Natural killer cell (primary cell): ENCODE measurements around the gene VEGFC. TPM values are rescaled to one million over a fixed set of nuclear protein-coding genes. Genes with fewer than 3 reads are reported as not detected.

Experiments used
- ATAC-seq, 3 donors: fragments of 150-1000 bp in 2 of 3; fragments of 200-7000 bp in 1 of 3; cut with Tn5 transposase; 1 replicate in 1 of 3; 2 replicates in 2 of 3; pipeline ENCODE4 v1.10.0; 2021; ENCODE audit warnings: mild to moderate bottlenecking in 2 of 3, moderate library complexity in 2 of 3
- DNase-seq, 2 donors: peaks; one replicate each; pipeline versions ENCODE4 v3.0.0 to v3.0.0-alpha.2; 2013 to 2021; ENCODE audit warnings: mixed read lengths in 1 of 2
- H3K27ac ChIP-seq: one replicate; pipeline ENCODE4 v1.5.1; 2013; ENCODE audit warnings: mild to moderate bottlenecking, low read length
- H3K27me3 ChIP-seq: one replicate; pipeline ENCODE4 v1.6.1; 2013; ENCODE audit warnings: low read length; ENCODE audit not compliant: control insufficient read depth, insufficient read depth
- H3K36me3 ChIP-seq: one replicate; pipeline ENCODE4 v1.6.1; 2013; ENCODE audit warnings: low read length; ENCODE audit not compliant: control insufficient read depth, insufficient read depth
- H3K4me1 ChIP-seq: one replicate; pipeline ENCODE4 v1.6.1; 2013; ENCODE audit warnings: low read length; ENCODE audit not compliant: control insufficient read depth, insufficient read depth
- H3K4me3 ChIP-seq: one replicate; pipeline ENCODE4 v1.5.1; 2013; ENCODE audit warnings: low read length
- H3K9me3 ChIP-seq: one replicate; pipeline ENCODE4 v1.6.1; 2013; ENCODE audit warnings: low read length; ENCODE audit not compliant: control insufficient read depth, insufficient read depth
- H3K27ac Mint-ChIP-seq, 2 donors: one replicate each; pipeline ENCODE4 v1.8.0; 2022; ENCODE audit warnings: mild to moderate bottlenecking in 2 of 2, mixed read lengths in 2 of 2, moderate library complexity in 1 of 2
- H3K27me3 Mint-ChIP-seq, 2 donors: one replicate each; pipeline ENCODE4 v1.8.0; 2022; ENCODE audit warnings: low read depth in 2 of 2, mixed read lengths in 2 of 2
- H3K36me3 Mint-ChIP-seq: one replicate; pipeline ENCODE4 v1.8.0; 2022; ENCODE audit warnings: mixed read lengths
- H3K4me1 Mint-ChIP-seq, 2 donors: one replicate each; pipeline ENCODE4 v1.8.0; 2022; ENCODE audit warnings: mixed read lengths in 2 of 2
- H3K4me3 Mint-ChIP-seq: one replicate; pipeline ENCODE4 v1.8.0; 2022; ENCODE audit warnings: mild to moderate bottlenecking, moderate library complexity, mixed read lengths
- H3K9me3 Mint-ChIP-seq, 2 donors: one replicate each; pipeline ENCODE4 v1.8.0; 2022; ENCODE audit warnings: mixed read lengths in 2 of 2
- WGBS: methylation state at CpG from one replicate; pipeline ENCODE4 v1.1.7; 2013; ENCODE audit warnings: missing lambda C conversion rate; ENCODE audit not compliant: insufficient coverage; 5-methylcytosine and 5-hydroxymethylcytosine counted together
- intact Hi-C: fragments of 100-400 bp; cut with micrococcal nuclease; formaldehyde crosslinking; loops from one replicate; pipeline ENCODE4 v1.14.2; 2022
- total RNA-seq, 4 donors: library from RNA; stranded (reverse); fragments of 120-200 nt in 1 of 4; gene quantifications; one replicate each; pipeline versions ENCODE4 v1.2.3 to v1.2.4, GENCODE V29; 2013 to 2022
- TF ChIP-seq, protein P1 (sequence below): fragments of 200-600 bp; IDR thresholded peaks from one replicate; pipeline ENCODE4 v1.8.0; 2022; ENCODE audit warnings: antibody characterized with exemption

VEGFC gene
- total RNA-seq, 3 donors from 2014 or later (not counting 1 experiment from before 2014, with no cell fraction given) = not detected

DNA sequence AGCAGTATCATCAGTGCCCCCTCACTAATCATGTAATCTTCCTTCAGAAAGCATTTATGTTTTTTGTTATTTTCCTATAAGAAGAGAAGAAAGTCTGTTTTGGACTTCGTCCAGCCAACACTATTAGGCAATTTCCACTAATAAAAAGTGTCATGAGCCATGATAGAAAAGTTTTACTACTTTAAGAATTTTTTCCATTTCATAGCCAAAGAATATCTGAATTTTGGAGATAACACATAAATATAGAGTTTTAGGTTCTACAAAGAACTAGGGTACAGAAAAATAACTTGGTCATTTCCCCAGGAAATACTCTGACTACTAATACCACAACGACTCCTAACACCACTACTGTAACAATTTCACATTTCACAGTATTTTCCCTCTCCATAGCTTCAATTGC is 41.8 kb upstream of the VEGFC start:
- Mint-ChIP-seq H3K27me3 (no peaks in the 10 kb centered on the region), H3K4me3 (no peak overlapping the region), H3K9me3 (peaks cover 6 to 12% of the 10 kb centered on the region in 2 donors), H3K27ac (no peak overlapping the region), H3K4me1 (no peaks in the 10 kb centered on the region), H3K36me3 (no peaks in the 10 kb centered on the region)
- no peak for ATAC-seq
- intact Hi-C loops = no loop called here
- H3K4me3 ChIP-seq = no peak overlapping the region
- no peaks in the 10 kb centered on the region for H3K9me3 ChIP-seq
- no peak overlapping the region for H3K27ac ChIP-seq
- no peaks in the 10 kb centered on the region for H3K4me1 ChIP-seq
- WGBS = 8% methylated on average over 1 of the region's 2 CpGs
- DNase-seq = no peak
- H3K27me3 ChIP-seq = no peaks in the 10 kb centered on the region
- no peaks in the 10 kb centered on the region for H3K36me3 ChIP-seq
- TF ChIP-seq, protein P1, sequence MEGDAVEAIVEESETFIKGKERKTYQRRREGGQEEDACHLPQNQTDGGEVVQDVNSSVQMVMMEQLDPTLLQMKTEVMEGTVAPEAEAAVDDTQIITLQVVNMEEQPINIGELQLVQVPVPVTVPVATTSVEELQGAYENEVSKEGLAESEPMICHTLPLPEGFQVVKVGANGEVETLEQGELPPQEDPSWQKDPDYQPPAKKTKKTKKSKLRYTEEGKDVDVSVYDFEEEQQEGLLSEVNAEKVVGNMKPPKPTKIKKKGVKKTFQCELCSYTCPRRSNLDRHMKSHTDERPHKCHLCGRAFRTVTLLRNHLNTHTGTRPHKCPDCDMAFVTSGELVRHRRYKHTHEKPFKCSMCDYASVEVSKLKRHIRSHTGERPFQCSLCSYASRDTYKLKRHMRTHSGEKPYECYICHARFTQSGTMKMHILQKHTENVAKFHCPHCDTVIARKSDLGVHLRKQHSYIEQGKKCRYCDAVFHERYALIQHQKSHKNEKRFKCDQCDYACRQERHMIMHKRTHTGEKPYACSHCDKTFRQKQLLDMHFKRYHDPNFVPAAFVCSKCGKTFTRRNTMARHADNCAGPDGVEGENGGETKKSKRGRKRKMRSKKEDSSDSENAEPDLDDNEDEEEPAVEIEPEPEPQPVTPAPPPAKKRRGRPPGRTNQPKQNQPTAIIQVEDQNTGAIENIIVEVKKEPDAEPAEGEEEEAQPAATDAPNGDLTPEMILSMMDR = no peak

GRCh38 chr4:176833400-176834175 is 40.9 kb upstream of the VEGFC start:
- Mint-ChIP-seq H3K27ac (no peak overlapping the region), H3K27me3 (no peaks in the 10 kb centered on the region), H3K9me3 (peaks cover 6 to 12% of the 10 kb centered on the region in 2 donors), H3K36me3 (no peaks in the 10 kb centered on the region), H3K4me1 (no peaks in the 10 kb centered on the region), H3K4me3 (no peak overlapping the region)
- TF ChIP-seq, protein P1 = no peak
- H3K4me3 ChIP-seq = no peak overlapping the region
- H3K36me3 ChIP-seq = no peaks in the 10 kb centered on the region
- ATAC-seq = no peak
- intact Hi-C loops = no loop called here
- no peak overlapping the region for H3K27ac ChIP-seq
- H3K4me1 ChIP-seq = no peaks in the 10 kb centered on the region
- H3K27me3 ChIP-seq = no peaks in the 10 kb centered on the region
- DNase-seq = no peak
- no peaks in the 10 kb centered on the region for H3K9me3 ChIP-seq
- WGBS = 86% methylated on average over 3 of the region's 4 CpGs

- no peaks in the 10 kb centered on the region for H3K36me3 Mint-ChIP-seq
- TF ChIP-seq, protein P1 = no peak
- intact Hi-C loops = no loop called here
- H3K27ac Mint-ChIP-seq = no peak overlapping the region
- H3K27me3 Mint-ChIP-seq = no peaks in the 10 kb centered on the region
- H3K9me3 ChIP-seq = no peaks in the 10 kb centered on the region
- DNase-seq (no peak), ATAC-seq (no peak)
- no peak overlapping the region for H3K4me3 ChIP-seq
- 94% methylated on average over 6 of the region's 6 CpGs for WGBS
- H3K4me1 Mint-ChIP-seq = no peaks in the 10 kb centered on the region
- H3K36me3 ChIP-seq = no peaks in the 10 kb centered on the region
- H3K4me1 ChIP-seq = no peaks in the 10 kb centered on the region
- H3K27ac ChIP-seq = no peak overlapping the region
- H3K9me3 Mint-ChIP-seq = peaks cover under 1 to 25% of the 10 kb centered on the region in 2 donors
- H3K4me3 Mint-ChIP-seq = no peak overlapping the region
- no peaks in the 10 kb centered on the region for H3K27me3 ChIP-seq
Measured at GRCh38 chr4:176830971-176831370, 38.2 kb upstream of the VEGFC start.

DNA sequence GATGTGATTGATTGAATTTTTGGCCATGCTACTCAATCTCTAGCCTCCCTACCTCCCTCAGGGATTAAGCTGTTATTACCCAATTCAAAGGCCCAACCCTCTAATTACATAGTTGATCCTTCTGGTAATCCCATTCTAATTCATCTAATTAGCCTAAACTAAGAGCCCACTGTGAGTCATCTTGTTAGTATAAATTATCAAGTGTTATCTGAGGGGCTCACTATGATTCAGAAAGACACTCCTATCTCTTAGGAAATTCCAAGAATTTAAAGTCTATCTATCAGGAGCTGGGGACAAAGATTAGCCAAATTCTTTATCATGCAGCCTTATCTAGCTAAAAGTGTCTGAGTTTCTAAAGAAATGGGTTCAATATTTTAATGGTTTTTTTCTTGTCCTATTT is 32.9 kb upstream of the VEGFC start:
- intact Hi-C loops = no loop called here
- H3K36me3 ChIP-seq = no peaks in the 10 kb centered on the region
- no peaks in the 10 kb centered on the region for H3K9me3 ChIP-seq
- ATAC-seq (no peak), DNase-seq (no peak)
- Mint-ChIP-seq H3K4me1 (no peaks in the 10 kb centered on the region), H3K27me3 (no peaks in the 10 kb centered on the region), H3K4me3 (no peak overlapping the region), H3K27ac (no peak overlapping the region), H3K9me3 (peaks cover 3 to 13% of the 10 kb centered on the region in 2 donors), H3K36me3 (no peaks in the 10 kb centered on the region)
- no peaks in the 10 kb centered on the region for H3K4me1 ChIP-seq
- no peaks in the 10 kb centered on the region for H3K27me3 ChIP-seq
- H3K27ac ChIP-seq = no peak overlapping the region
- no peak overlapping the region for H3K4me3 ChIP-seq
- TF ChIP-seq, protein P1 = no peak
